GM18861 (cell line): ENCODE data around the gene ASB1.

ENCODE experiments used
- ATAC-seq: cut with Tn5 transposase; IDR thresholded peaks from one replicate; pipeline ENCODE4 v1.9.1; 2021; ENCODE audit not compliant: unreplicated experiment

Gene ASB1

GRCh38 chr2:238489896-238490295 is 63.2 kb downstream of the ASB1 start:
- ATAC-seq, result no peak

DNA sequence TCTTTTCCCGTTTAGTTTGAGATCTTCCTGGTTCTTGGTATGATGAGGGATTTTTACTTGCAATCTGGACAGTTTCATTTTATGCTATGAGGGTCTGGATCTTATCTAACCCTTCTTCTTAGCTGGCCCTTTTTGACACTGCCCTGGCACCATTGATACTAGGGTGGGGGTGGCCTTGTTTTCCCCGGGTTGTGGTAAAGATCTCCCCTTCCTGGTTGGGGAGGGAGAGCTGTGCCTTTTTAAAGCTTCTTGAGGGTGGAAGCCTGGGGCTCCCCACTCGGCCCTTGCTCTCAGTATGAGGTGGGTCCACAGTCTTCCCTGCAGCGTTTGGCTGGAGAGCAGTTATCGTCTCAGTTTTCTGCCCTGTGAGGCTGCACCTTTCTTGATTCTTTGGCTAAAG is 66.1 kb downstream of the ASB1 start:
- ATAC-seq, result no peak

DNA sequence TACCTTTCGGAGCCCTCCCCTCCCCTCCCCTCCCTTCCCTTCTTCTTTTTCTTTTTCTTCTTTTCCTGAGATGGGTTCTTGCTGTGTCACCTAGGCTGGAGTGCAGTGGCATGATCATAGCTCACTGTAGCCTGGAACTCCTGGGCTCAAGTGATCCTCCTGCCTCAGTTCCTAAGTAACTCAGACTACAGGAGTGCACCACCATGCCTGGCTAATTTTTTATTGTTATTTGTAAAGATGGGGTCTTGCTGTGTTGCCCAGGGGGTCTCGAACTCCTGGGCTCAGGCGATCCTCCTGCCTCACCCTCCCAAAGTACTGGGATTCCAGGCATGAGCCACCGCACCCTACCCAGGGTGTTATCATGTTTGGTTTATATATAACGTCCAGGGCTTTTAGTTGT is 66.7 kb downstream of the ASB1 start:
- no peak for ATAC-seq

- ATAC-seq, result no peak
Measured at GRCh38 chr2:238493880-238494572, 67.3 kb downstream of the ASB1 start.

GRCh38 chr2:238494573-238494961 is 67.8 kb downstream of the ASB1 start:
- no peak for ATAC-seq

DNA sequence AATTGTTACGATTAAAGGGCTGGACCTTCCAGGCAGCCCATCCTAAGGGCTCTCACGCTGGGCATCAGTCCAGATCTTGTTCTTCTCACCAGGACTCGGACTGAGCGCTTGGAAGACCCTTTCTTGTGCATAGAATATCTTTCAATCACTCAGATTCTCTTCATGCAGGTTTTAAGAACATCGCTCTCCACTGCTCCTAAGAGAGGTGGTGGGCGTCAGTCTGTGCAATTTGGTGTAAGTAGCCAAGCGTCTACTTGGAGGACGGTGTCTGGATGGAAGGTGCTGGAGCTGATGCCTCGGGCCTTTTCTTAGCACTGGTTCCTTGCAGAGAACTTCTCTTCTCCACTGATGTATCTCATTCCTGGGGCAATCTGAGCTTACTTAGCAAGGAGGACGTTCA is 68.7 kb downstream of the ASB1 start:
- no peak for ATAC-seq

GRCh38 chr2:238496756-238497609 is 70.3 kb downstream of the ASB1 start:
- ATAC-seq, result no peak

GRCh38 chr2:238497610-238498005 is 70.9 kb downstream of the ASB1 start:
- no peak for ATAC-seq

DNA sequence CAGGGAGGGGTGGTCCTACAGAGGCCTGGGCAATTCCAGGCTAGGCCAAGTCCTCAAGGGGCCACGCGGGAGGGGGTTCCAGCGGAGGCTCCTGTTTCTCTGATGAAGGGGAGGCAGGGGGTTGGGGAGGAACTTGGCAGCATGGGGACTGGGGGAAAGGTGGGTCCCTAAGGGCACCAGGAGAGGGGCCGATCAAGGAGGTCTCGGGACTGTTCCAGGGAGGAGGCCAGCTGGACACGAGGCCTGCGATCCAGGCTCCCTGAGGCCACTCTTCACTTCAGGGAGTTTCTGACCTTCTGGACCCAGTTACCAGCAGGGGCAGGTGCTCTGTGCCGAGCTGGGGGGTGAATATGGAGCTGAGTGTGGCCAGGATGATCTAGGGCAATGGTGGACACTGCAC is 71.5 kb downstream of the ASB1 start:
- no peak for ATAC-seq

GRCh38 chr2:238498691-238499295 is 72.1 kb downstream of the ASB1 start:
- no peak for ATAC-seq

DNA sequence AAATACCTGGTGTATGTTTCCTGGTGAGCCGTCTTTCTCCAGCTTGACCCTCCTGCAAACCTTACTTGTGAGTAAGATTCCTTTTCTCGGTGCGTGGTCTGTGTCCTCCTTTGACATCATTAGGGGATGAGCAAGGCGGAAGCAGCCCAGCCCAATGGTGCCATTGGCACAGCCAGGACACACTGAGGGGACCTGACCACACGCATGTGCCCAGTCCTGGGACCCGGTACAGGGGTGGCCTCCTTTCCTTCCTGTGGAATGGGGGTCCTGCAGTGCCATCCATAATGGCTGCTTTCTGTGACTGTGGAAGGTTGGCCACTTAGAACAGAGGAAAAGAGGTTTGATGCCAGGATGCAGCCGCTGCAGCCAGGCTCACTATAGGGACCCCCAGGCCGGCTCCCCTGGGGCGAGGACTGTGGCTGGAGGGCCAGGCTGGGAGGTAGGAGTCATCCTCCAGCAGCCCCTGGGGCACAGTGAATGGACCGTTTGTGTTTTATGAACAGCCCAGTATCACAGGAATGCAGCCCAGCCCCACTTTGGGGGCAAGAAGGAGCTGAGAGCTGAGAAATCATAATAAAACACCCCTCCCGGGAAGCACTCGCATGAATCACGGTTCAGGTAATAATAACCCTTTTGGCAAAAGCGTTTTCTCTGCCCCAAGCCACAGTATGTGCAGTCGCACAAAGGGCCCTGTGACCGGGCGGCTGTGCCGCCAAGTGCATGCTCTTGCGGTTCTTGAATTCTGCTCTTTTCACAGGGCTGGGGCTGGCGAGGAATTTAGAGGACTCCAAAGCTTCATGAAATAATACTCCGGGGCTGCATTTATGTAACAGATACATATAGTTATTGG is 73.2 kb downstream of the ASB1 start:
- no peak for ATAC-seq

GRCh38 chr2:238501311-238501710 is 74.6 kb downstream of the ASB1 start:
- ATAC-seq, result no peak
